Astrocyte of the cerebellum (primary cell): ENCODE measurements around the gene FRMD1.
A peak's percentile ranks its signal among the peaks of the same experiment; 100 is the strongest.

Experiments
- DNase-seq: peaks from one replicate; pipeline ENCODE4 v3.0.0-alpha.2; 2011; ENCODE audit warnings: low read depth
- H3K4me3 ChIP-seq: 2 replicates; pipeline ENCODE4 v1.5.1; 2011; ENCODE audit warnings: mild to moderate bottlenecking, low read depth, low read length, moderate library complexity
- CTCF ChIP-seq: IDR thresholded peaks from 2 replicates; pipeline ENCODE4 v1.5.1; 2012; ENCODE audit warnings: low read length, low read depth, moderate library complexity, mild to moderate bottlenecking; ENCODE audit errors: missing control alignments
- in situ Hi-C: cut with HindIII; loops from 2 replicates; pipeline ENCODE4 v1.10.0; 2017; ENCODE audit warnings: low sequenced_read_pairs

FRMD1 gene

GRCh38 chr6:168035661-168036545 lies 43.1 kb downstream of the FRMD1 start:
- no peak for TF ChIP-seq CTCF
- in situ Hi-C loops, result no loop called here
- peak overlapping the region; percentile 24 for H3K4me3 ChIP-seq
- DNase-seq, result no peak

GRCh38 chr6:168035098-168035660 lies 43.8 kb downstream of the FRMD1 start:
- in situ Hi-C loops, result no loop called here
- DNase-seq, result peak; percentile 53
- no peak for TF ChIP-seq CTCF
- H3K4me3 ChIP-seq, result peak overlapping the region; percentile 24

GRCh38 chr6:168034537-168034936 lies 44.5 kb downstream of the FRMD1 start:
- no peak for DNase-seq
- no peak for TF ChIP-seq CTCF
- in situ Hi-C loops, result no loop called here
- no peak overlapping the region for H3K4me3 ChIP-seq

- no peak overlapping the region for H3K4me3 ChIP-seq
- no peak for DNase-seq
- TF ChIP-seq CTCF, result no peak
- in situ Hi-C loops, result no loop called here
These were observed 45.2 kb downstream of the FRMD1 start for GRCh38 chr6:168033791-168034190.

GRCh38 chr6:168032005-168032760 lies 46.8 kb downstream of the FRMD1 start:
- TF ChIP-seq CTCF, result peak; percentile 71
- in situ Hi-C loops, result no loop called here
- H3K4me3 ChIP-seq, result no peak overlapping the region
- DNase-seq, result peak; percentile 76

GRCh38 chr6:168031411-168031971 lies 47.5 kb downstream of the FRMD1 start:
- no peak for TF ChIP-seq CTCF
- in situ Hi-C loops, result no loop called here
- no peak overlapping the region for H3K4me3 ChIP-seq
- peak; percentile 68 for DNase-seq
